SK-N-SH treated with all-trans-retinoic acid at 6 μM for 48 hours (cell line): ENCODE results near the gene FUT3.

Experiments used
- PATZ1 ChIP-seq: fragments of 250-450 bp; sonication (Bioruptor Pico); IDR thresholded peaks from 2 replicates; pipeline ENCODE4 v1.8.0; 2020; ENCODE audit warnings: mild to moderate bottlenecking, moderate library complexity, borderline replicate concordance
- ZC3H10 ChIP-seq: fragments of 250-450 bp; sonication (Bioruptor Pico); IDR thresholded peaks from 2 replicates; pipeline ENCODE4 v1.5.1; 2021; ENCODE audit warnings: mild to moderate bottlenecking, moderate library complexity
- ZFP3 ChIP-seq: fragments of 250-450 bp; sonication (Bioruptor Pico); IDR thresholded peaks from 2 replicates; pipeline ENCODE4 v1.5.0; 2020; ENCODE audit warnings: mild to moderate bottlenecking, moderate library complexity

GRCh38 chr19:5800361-5801270, 50.6 kb downstream of the FUT3 start:
- TF ChIP-seq ZFP3 (CRISPR knock-in tag) (no peak), ZC3H10 (CRISPR knock-in tag) (no peak), PATZ1 (CRISPR knock-in tag) (no peak)
